ENCODE data around the gene CCDC149. TPM values are rescaled to one million over a fixed set of nuclear protein-coding genes. Genes with fewer than 3 reads are reported as not detected.

CCDC149 gene
- total and polyA plus RNA-seq, 9 of the 15 experiments (the other 6 are each of a cell fraction or from before 2014, with no cell fraction given), result 0.04 to 0.18 TPM; not detected in 7

DNA sequence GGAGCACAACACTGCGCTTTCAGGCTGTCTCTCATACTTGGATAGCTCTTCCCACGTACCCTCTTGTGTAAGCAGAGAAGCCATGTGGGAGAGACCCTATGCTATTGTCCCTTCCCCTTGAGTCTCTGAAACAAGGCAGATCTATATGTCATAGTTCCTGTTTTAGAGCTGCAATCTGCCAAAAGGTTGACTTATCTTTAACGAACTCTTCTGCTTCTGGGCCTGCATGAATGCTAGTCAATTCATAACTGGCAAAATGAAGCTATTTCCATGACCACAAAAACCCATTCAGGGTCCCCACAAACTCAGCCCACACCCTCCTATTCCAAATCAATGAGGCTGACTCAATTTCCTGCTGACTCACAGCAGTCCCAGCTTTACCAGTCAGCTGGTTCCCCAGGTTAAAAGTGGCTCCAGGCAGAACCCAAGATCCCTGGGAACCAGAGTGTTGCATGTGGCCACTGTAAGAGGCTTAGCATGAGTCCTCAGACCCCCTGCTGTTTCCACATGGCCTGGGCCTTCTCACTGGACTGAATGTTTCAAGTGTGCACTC lies 142.7 kb downstream of the CCDC149 start (continued):
- no peak for TF ChIP-seq ZNF609 (CRISPR knock-in tag; IDR thresholded peaks at IDR 0.05; ENCODE audit: borderline replicate concordance)

DNA sequence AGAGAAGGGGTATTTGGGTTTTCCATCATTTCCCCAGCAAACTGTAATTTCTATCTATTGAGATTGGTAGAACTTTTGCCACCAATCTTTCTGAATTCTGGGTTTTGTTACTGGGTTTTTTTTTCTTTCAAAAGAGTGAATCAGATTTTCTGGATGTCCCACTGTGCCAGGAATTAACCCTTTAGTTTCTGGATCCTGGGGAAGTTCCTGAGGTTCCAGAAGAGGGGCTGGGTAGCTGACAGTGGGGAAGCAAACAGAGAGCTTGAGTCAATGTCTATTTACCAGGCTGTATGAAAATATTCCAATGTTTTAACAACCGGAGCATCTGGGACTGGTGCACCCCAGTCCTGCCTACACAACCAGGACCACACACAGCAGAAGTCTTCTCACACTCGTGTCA lies 143.3 kb downstream of the CCDC149 start:
- Histone ChIP-seq H3K27me3 (ENCODE audit: control insufficient read depth in 2 of 2, insufficient read depth in 2 of 2, low read length in 2 of 2) (no peaks in the 10 kb centered on the region), H3K36me3 (ENCODE audit: control insufficient read depth, insufficient read depth, low read length) (no peaks in the 10 kb centered on the region), H3K9me3 (replicated peaks; ENCODE audit: control insufficient read depth, insufficient read depth, low read depth, low read length) (no peaks in the 10 kb centered on the region), H4K20me1 (replicated peaks; ENCODE audit: control insufficient read depth, insufficient read depth, low read length) (no peaks in the 10 kb centered on the region), H3K27ac (ENCODE audit: extremely low read depth, low read depth, low read length) (no peak overlapping the region), H3K4me1 (replicated peaks in 1 of 2; ENCODE audit: control insufficient read depth in 2 of 2, insufficient read depth in 2 of 2, low read length in 2 of 2) (no peaks in the 10 kb centered on the region), H3K4me2 (ENCODE audit: insufficient read depth, low read length) (no peak overlapping the region), H3K4me3 (no peak overlapping the region), H2AFZ (ENCODE audit: low read depth, low read length) (no peak overlapping the region), H3K79me2 (ENCODE audit: control insufficient read depth, insufficient read depth, low read length) (no peaks in the 10 kb centered on the region), H3K9me1 (ENCODE audit: control insufficient read depth, insufficient read depth, low read length) (no peaks in the 10 kb centered on the region), H3K9ac (ENCODE audit: insufficient read depth in 1 of 2, low read depth in 2 of 2, low read length in 2 of 2) (no peak overlapping the region)
- no peak for ATAC-seq
- WGBS (ENCODE audit: insufficient coverage, low coverage, missing lambda C conversion rate), result 0% methylated on average over 2 of the region's 2 CpGs
- no peak for FAIRE-seq
- ChIA-PET POLR2A (no interaction called here), CTCF (ENCODE audit: low intra/inter-chr PET ratio) (no interaction called here)
- in situ Hi-C loops (cut with MboI) (no loop called here), intact Hi-C loops (cut with micrococcal nuclease) (no loop called here)
- no peak for DNase-seq (ENCODE audit: extremely low read depth in 1 of 4, low spot score in 3 of 4)
- no TSS peak for BruUV-seq (replicated peaks)
- TF ChIP-seq RREB1 (CRISPR knock-in tag; IDR thresholded peaks at IDR 0.05) (no peak), NFIX (CRISPR knock-in tag; IDR thresholded peaks at IDR 0.05; ENCODE audit: low read depth) (no peak), NFRKB (IDR thresholded peaks at IDR 0.05; ENCODE audit: low read depth) (no peak), ELF4 (CRISPR knock-in tag; IDR thresholded peaks at IDR 0.05) (no peak), CC2D1A (IDR thresholded peaks at IDR 0.05) (no peak), YBX1 (IDR thresholded peaks at IDR 0.05) (no peak), CHD2 (IDR thresholded peaks at IDR 0.05; ENCODE audit: low read depth, low read length) (no peak), DNMT1 (IDR thresholded peaks at IDR 0.05) (no peak), MTA3 (IDR thresholded peaks at IDR 0.05; ENCODE audit: borderline replicate concordance) (no peak)
- TF ChIP-seq, protein P1, sequence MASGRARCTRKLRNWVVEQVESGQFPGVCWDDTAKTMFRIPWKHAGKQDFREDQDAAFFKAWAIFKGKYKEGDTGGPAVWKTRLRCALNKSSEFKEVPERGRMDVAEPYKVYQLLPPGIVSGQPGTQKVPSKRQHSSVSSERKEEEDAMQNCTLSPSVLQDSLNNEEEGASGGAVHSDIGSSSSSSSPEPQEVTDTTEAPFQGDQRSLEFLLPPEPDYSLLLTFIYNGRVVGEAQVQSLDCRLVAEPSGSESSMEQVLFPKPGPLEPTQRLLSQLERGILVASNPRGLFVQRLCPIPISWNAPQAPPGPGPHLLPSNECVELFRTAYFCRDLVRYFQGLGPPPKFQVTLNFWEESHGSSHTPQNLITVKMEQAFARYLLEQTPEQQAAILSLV (tag; IDR thresholded peaks at IDR 0.05), result no peak
